Cerebellar nuclear complex (tissue), 1 donor: ENCODE results near the gene SMIM10L1.

Experiments
- DNase-seq, 2 experiments: peaks; one replicate each; lab custom pipeline; 2025; lab: John Stamatoyannopoulos, UW

SMIM10L1 gene

GRCh38 chr12:11186837-11187236 is 15.8 kb downstream of the SMIM10L1 start, which contains the start of gene TAS2R42:
TSS of gene TAS2R42 (minus strand) at chr12:11186937. CDS start at chr12:11186937, 0 bp downstream.
- no peak for DNase-seq

DNA sequence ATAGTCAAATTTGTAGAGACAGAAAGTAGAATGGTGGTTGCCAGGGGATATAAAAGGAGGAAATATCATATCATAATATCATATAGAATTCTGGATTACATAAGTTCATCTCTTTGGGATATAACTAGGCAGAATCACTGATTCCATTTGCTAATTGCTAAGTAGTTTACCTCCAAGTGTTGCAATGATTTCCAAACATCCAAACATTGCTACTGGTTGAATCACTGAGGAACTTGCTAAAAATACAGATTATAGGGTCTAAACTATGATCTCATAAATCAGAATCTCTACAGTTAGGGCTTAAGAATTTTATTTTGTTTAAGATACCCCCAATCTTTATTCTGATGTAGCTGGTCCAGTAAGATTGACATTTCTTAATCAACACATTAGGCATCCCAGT is 31.8 kb downstream of the SMIM10L1 start:
- no peak for DNase-seq

- no peak for DNase-seq
Observed at GRCh38 chr12:11204173-11204572, 33.2 kb downstream of the SMIM10L1 start.

GRCh38 chr12:11209113-11209512 is 38.1 kb downstream of the SMIM10L1 start:
- no peak for DNase-seq
